Breast epithelium (tissue), 3 donors: ENCODE data around the gene SPACDR.

Source experiments
- CTCF ChIP-seq, 3 donors: fragments of 450-650 bp; IDR thresholded peaks; one replicate each; pipeline ENCODE4 v1.5.1; 2016 to 2017; ENCODE audit warnings: antibody characterized with exemption in 3 of 3, mild to moderate bottlenecking in 3 of 3, moderate library complexity in 3 of 3
- POLR2A ChIP-seq: fragments of 450-650 bp; IDR thresholded peaks from one replicate; pipeline ENCODE4 v1.6.1; 2016; ENCODE audit warnings: antibody characterized with exemption, mild to moderate bottlenecking, moderate library complexity
- POLR2AphosphoS5 ChIP-seq, 3 donors: sonication (generic); formaldehyde crosslinking; IDR thresholded peaks; one replicate each; pipeline ENCODE4 v1.6.1; 2017; ENCODE audit warnings: antibody characterized with exemption in 3 of 3

- no peak for TF ChIP-seq CTCF (IDR thresholded peaks at IDR 0.05)
- TF ChIP-seq POLR2A: no peak
- no peak for TF ChIP-seq POLR2AphosphoS5 (IDR thresholded peaks at IDR 0.05)
Observed at GRCh38 chr7:100485471-100485876, 21.4 kb upstream of the SPACDR start.
